Breast epithelium (tissue), 3 donors: ENCODE results near the gene CFTR.

Experiments used
- POLR2AphosphoS5 ChIP-seq, 3 donors: sonication (generic); formaldehyde crosslinking; IDR thresholded peaks; one replicate each; pipeline ENCODE4 v1.6.1; 2017; ENCODE audit warnings: antibody characterized with exemption in 3 of 3
- TF ChIP-seq, protein P1 (sequence below), 3 donors: fragments of 450-650 bp; IDR thresholded peaks; one replicate each; pipeline ENCODE4 v1.5.1; 2016 to 2017; ENCODE audit warnings: antibody characterized with exemption in 3 of 3, mild to moderate bottlenecking in 3 of 3, moderate library complexity in 3 of 3

DNA sequence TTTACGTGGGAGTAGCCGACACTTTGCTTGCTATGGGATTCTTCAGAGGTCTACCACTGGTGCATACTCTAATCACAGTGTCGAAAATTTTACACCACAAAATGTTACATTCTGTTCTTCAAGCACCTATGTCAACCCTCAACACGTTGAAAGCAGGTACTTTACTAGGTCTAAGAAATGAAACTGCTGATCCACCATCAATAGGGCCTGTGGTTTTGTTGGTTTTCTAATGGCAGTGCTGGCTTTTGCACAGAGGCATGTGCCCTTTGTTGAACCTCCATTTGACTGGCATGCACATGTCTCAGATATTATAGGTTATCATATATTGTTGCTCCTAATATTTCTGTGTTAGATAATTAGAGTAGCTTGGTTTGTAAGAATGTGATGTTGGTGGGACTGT, 123.8 kb downstream of the CFTR start:
- no peak for TF ChIP-seq POLR2AphosphoS5 (IDR thresholded peaks at IDR 0.05)
- TF ChIP-seq, protein P1, sequence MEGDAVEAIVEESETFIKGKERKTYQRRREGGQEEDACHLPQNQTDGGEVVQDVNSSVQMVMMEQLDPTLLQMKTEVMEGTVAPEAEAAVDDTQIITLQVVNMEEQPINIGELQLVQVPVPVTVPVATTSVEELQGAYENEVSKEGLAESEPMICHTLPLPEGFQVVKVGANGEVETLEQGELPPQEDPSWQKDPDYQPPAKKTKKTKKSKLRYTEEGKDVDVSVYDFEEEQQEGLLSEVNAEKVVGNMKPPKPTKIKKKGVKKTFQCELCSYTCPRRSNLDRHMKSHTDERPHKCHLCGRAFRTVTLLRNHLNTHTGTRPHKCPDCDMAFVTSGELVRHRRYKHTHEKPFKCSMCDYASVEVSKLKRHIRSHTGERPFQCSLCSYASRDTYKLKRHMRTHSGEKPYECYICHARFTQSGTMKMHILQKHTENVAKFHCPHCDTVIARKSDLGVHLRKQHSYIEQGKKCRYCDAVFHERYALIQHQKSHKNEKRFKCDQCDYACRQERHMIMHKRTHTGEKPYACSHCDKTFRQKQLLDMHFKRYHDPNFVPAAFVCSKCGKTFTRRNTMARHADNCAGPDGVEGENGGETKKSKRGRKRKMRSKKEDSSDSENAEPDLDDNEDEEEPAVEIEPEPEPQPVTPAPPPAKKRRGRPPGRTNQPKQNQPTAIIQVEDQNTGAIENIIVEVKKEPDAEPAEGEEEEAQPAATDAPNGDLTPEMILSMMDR (IDR thresholded peaks at IDR 0.05), result no peak
